Ovary (tissue), 3 donors: ENCODE results near the gene KLC1.

Experiments
- CTCF ChIP-seq, 3 donors: fragments of 450-650 bp in 2 of 3; fragments of 200-600 bp in 1 of 3; IDR thresholded peaks; one replicate each; pipeline versions ENCODE4 v1.5.1 to v1.8.0; 2016 to 2022; ENCODE audit warnings: antibody characterized with exemption in 3 of 3, mild to moderate bottlenecking in 1 of 3
- POLR2A ChIP-seq: fragments of 450-650 bp; IDR thresholded peaks from one replicate; pipeline ENCODE4 v1.6.1; 2017; ENCODE audit warnings: antibody characterized with exemption, mild to moderate bottlenecking, moderate library complexity
- donor health status: DM: no; HTN: no; CAD: no.

GRCh38 chr14:103705118-103705503 is 76.1 kb downstream of the KLC1 start:
- TF ChIP-seq CTCF (IDR thresholded peaks at IDR 0.05) (no peak), POLR2A (no peak)
